DOHH2 (cell line): ENCODE results near the gene MUC5B.

Source experiments
- H3F3A ChIP-seq: fragments of 200-600 bp; sonication (generic), shearing (Covaris generic); 2 replicates; pipeline ENCODE4 v1.6.0; 2016; ENCODE audit warnings: antibody characterized with exemption, mild to moderate bottlenecking; ENCODE audit not compliant: control insufficient read depth, insufficient read depth
- H3K27ac ChIP-seq: fragments of 200-600 bp; sonication (generic); 2 replicates; pipeline ENCODE4 v1.5.1; 2014; ENCODE audit warnings: low read depth, mild to moderate bottlenecking, low read length, moderate library complexity
- H3K27me3 ChIP-seq: fragments of 200-600 bp; sonication (generic); 2 replicates; pipeline ENCODE4 v1.6.1; 2014; ENCODE audit warnings: mild to moderate bottlenecking, low read length, mixed read lengths; ENCODE audit not compliant: control insufficient read depth
- H3K36me3 ChIP-seq: fragments of 200-600 bp; sonication (generic); 2 replicates; pipeline ENCODE4 v1.6.1; 2014; ENCODE audit warnings: mild to moderate bottlenecking, low read length, moderate library complexity, mixed read lengths; ENCODE audit not compliant: control insufficient read depth
- H3K4me1 ChIP-seq: fragments of 200-600 bp; sonication (generic); 2 replicates; pipeline ENCODE4 v1.6.1; 2014; ENCODE audit warnings: mild to moderate bottlenecking, low read length, mixed read lengths; ENCODE audit not compliant: control insufficient read depth
- H3K4me2 ChIP-seq: fragments of 200-600 bp; sonication (generic); 2 replicates; pipeline ENCODE4 v1.6.0; 2014; ENCODE audit warnings: mild to moderate bottlenecking, low read length, moderate library complexity
- H3K4me3 ChIP-seq: fragments of 200-600 bp; sonication (generic); 2 replicates; pipeline ENCODE4 v1.5.1; 2014; ENCODE audit warnings: mild to moderate bottlenecking, low read length, mixed read lengths
- H3K79me2 ChIP-seq: fragments of 200-600 bp; sonication (generic); 2 replicates; pipeline ENCODE4 v1.6.1; 2014; ENCODE audit warnings: mild to moderate bottlenecking, low read length, mixed read lengths; ENCODE audit not compliant: control insufficient read depth
- H3K9me2 ChIP-seq: fragments of 200-600 bp; sonication (generic); replicated peaks from 2 replicates; pipeline ENCODE4 v1.6.1; 2014; ENCODE audit warnings: mild to moderate bottlenecking, low read length, mixed read lengths; ENCODE audit not compliant: control insufficient read depth
- H3K9me3 ChIP-seq: fragments of 200-600 bp; sonication (generic); 2 replicates; pipeline ENCODE4 v1.6.1; 2014; ENCODE audit warnings: antibody characterized with exemption, low read length, mixed read lengths; ENCODE audit not compliant: control insufficient read depth, insufficient read depth
- H4K20me1 ChIP-seq: fragments of 200-600 bp; sonication (generic); 2 replicates; pipeline ENCODE4 v1.6.0; 2014; ENCODE audit warnings: low read depth, mild to moderate bottlenecking, antibody characterized with exemption, low read length, moderate library complexity; ENCODE audit not compliant: control insufficient read depth, insufficient read depth
- CTCF ChIP-seq: fragments of 200-600 bp; sonication (generic); IDR thresholded peaks from one replicate; pipeline ENCODE4 v1.5.1; 2014; ENCODE audit warnings: antibody characterized with exemption, mild to moderate bottlenecking, low read depth, low read length; ENCODE audit not compliant: poor library complexity, severe bottlenecking
- EZH2phosphoT487 ChIP-seq: fragments of 200-600 bp; sonication (generic); IDR thresholded peaks from 2 replicates; pipeline ENCODE4 v1.6.1; 2017; ENCODE audit warnings: borderline replicate concordance, mild to moderate bottlenecking, antibody characterized with exemption, low read length, moderate library complexity, mixed read lengths

MUC5B gene

DNA sequence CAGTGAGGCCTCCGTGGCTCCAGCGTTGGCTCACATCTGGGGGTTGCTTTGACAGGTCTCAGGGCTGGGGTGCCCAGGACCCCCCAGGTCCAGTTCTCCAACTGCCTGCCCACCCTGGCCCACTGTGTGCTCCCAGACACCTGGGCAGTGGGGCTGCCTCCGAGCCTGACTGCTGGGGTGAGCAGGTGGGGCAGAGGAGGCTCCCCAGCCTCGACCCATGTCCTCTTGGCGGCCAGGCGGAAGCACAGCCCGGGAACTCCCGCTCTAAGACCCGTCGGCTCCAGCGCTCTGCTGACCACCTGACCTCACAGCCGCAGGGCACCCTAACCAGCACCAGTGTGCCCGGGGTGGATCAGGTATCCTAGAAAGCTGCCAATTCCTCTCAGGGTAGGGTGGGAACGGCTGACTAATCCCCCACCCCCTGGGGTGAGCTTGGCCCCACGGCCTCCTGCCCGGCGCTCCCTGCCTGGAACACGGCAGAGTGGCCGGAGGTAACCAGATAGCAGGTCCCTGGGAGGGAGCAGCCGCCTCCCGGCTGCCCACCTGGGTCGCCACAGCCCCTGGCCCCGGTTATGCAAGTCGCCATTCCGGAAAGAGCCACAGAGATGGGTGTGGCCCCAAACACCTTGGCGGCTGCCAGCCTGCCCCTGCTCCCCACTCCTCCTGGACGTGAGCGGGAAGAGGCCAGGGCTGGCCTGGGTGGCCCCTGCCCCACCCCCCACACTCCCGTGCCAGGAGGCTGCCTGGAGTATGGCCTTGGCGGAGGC is 19.2 kb upstream of the MUC5B start:
- no peaks in the 10 kb centered on the region for H3K4me1 ChIP-seq
- TF ChIP-seq CTCF = no peak
- no peak for TF ChIP-seq EZH2phosphoT487

DNA sequence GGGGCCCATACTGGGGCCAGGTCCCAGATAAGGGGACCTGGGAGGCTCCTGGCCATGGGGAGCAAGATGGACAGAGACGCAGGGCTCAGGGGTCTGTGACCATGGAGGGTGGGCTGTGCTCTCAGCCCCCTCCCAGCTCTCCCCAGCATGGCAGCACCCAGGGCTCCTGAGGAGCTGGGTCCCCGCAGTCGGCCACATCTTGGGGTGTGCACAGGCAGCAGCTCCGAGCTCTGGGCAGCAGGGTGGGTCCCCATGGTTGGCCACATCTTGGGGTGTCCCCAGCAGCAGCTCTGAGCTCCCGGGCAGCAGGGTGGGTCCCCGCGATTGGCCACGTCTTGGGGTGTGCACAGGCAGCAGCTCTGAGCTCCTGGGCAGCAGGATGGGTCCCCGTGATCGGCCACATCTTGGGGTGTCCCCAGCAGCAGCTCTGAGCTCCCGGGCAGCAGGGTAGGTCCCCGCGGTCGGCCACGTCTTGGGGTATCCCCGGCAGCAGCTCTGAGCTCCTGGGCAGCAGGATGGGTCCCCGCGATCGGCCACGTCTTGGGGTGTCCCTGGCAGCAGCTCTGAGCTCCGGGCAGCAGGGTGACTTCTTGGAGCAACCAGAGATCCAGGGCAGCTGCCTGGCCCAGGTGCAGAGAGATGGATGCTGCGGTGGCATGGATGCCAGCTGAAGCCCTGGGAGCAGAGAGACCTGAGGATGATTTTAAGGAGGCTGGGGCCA is 18.3 kb upstream of the MUC5B start:
- no peak overlapping the region for H3K4me2 ChIP-seq

More for the DNA sequence above, 19.2 kb upstream of the MUC5B start:
- Histone ChIP-seq H3K79me2 (no peaks in the 10 kb centered on the region), H3K9me3 (no peaks in the 10 kb centered on the region), H3K9me2 (no peaks in the 10 kb centered on the region), H3K27ac (no peak overlapping the region), H3K36me3 (no peaks in the 10 kb centered on the region), H3K4me3 (no peak overlapping the region), H3F3A (no peaks in the 10 kb centered on the region), H3K4me2 (no peak overlapping the region), H4K20me1 (no peaks in the 10 kb centered on the region), H3K27me3 (no peaks in the 10 kb centered on the region)

DNA sequence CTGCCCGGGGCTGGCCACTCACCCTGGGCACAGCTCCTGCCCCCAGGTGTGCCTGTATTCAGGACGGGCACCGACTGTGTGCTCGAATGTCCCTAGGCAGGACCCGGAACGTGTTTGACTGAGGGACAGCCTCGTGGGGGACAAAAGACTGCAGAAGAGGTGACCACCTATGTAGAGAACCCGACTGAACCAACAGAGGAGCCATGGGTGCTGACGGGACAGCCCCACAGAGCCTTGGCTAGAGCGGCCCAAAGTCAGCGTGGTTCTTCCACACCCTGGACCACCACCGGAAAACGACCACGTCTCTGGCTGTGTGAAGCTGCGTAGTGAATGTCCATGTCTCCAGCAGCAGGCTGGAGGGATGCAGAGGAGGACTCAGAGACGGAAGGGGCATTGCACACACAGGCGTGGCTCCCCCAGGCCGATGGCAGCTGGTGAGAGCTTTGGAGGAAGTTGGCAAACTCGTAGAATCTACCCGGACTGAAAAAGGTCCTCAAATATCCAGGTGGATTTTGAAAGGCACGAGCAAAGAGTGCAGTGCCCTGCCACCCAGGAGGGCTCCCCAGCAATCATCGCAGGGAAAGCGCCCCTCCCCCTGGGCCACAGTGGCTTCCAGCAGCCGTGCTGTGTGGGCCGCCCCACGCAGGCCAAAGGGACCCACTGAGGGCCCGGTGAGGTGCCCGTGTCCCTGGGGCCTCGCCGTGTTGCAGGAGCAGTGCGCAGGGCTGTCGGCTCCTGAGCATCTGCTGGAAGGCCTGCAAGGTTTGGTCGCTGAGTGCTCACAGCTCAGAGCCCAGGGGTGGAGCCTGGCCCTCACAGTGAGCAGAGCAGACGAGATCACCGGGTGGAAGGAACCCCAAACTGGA is 17.5 kb upstream of the MUC5B start:
- no peaks in the 10 kb centered on the region for H3F3A ChIP-seq
- H3K4me2 ChIP-seq = no peak overlapping the region
- no peaks in the 10 kb centered on the region for H3K27me3 ChIP-seq
- no peaks in the 10 kb centered on the region for H3K36me3 ChIP-seq
- TF ChIP-seq CTCF (no peak), EZH2phosphoT487 (no peak)
- H3K9me3 ChIP-seq = no peaks in the 10 kb centered on the region
- H3K4me1 ChIP-seq = no peaks in the 10 kb centered on the region
- H3K79me2 ChIP-seq = no peaks in the 10 kb centered on the region
- no peaks in the 10 kb centered on the region for H3K9me2 ChIP-seq
- no peaks in the 10 kb centered on the region for H4K20me1 ChIP-seq
- H3K27ac ChIP-seq = no peak overlapping the region
- H3K4me3 ChIP-seq = no peak overlapping the region

More for the DNA sequence above, 18.3 kb upstream of the MUC5B start:
- no peaks in the 10 kb centered on the region for H3K9me3 ChIP-seq
- H3K27ac ChIP-seq = no peak overlapping the region
- H3K79me2 ChIP-seq = no peaks in the 10 kb centered on the region
- no peaks in the 10 kb centered on the region for H3K4me1 ChIP-seq
- H3K9me2 ChIP-seq = no peaks in the 10 kb centered on the region
- TF ChIP-seq EZH2phosphoT487 (no peak), CTCF (no peak)
- no peaks in the 10 kb centered on the region for H3F3A ChIP-seq
- H4K20me1 ChIP-seq = no peaks in the 10 kb centered on the region
- no peaks in the 10 kb centered on the region for H3K27me3 ChIP-seq
- no peak overlapping the region for H3K4me3 ChIP-seq
- H3K36me3 ChIP-seq = no peaks in the 10 kb centered on the region
